HG03521 (cell line): Measurements from ENCODE around the gene LIPN.

Experiments
- ATAC-seq: cut with Tn5 transposase; IDR thresholded peaks from one replicate; pipeline ENCODE4 v1.9.1; 2021; ENCODE audit warnings: mild to moderate bottlenecking, moderate library complexity; ENCODE audit not compliant: unreplicated experiment

The LIPN gene

DNA sequence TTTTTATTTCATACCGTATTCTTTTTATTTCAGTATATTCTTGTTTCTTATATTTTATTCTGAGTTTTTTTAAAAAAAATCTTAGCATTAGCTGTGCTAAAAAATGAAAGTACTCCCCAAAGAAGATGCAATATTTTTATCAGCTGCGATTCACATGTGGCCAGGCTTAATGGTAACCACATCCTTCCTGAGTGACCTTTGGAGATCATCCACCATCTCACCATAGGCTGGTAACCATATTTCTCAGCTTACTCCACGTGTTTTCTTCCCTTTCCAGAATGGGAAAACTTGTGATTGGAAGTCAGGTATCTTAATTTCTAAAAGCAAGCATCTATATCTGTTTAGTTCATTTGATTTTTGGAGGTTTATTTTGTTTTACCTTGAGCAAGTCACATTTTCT is 23.9 kb downstream of the LIPN start:
- no peak for ATAC-seq

DNA sequence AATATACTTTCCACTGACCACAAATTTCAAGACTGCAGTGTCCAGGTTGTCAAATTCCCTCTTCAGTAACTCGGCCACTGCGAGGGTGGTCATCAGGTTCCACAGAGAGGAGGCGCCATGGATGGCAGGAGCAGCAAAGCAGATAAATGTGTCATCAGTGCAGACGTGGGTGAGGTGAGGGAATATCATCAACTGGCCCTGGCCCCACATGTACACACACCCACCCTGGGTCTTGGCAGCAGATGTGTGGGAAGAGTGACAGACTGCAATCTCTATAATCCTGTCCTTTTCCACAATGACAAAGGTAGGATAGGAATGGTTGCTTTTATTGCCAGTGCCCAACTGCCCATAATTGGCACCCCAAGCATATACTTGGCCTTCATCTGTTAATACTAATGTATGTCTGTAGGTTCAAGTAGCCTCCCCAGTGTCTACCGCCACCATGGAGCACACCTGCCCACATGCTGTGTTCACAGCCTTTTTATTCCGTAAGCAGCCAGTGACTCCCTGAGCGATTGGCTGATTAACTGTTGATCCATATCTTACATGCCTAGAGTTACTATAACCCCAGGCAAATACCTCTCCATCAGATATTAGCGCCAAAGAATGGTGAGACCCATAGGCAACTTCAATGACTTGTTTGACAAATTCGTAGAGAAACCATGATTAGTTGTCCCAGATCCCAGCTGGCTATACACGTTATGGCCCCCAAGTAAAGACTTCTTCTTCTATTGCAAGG is 26.4 kb downstream of the LIPN start:
- no peak for ATAC-seq

DNA sequence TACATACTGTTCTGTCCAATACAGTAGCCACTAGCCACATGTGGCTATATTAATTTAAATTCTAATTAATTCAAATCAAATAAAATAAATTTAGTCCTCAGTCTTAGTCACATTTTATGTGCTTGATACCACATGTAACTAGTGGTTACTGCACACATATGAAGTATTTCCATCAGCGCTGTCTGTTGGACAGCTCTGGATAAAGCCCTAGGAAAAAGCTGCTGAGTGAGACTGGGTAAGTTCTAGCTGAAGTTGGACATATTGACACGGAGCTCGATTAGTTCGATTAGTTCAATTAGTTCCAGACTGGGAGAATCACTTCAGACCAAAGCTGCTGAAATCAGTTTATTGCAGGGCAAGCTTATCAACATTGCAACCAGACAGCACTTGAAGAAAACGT is 27.6 kb downstream of the LIPN start:
- ATAC-seq: no peak

DNA sequence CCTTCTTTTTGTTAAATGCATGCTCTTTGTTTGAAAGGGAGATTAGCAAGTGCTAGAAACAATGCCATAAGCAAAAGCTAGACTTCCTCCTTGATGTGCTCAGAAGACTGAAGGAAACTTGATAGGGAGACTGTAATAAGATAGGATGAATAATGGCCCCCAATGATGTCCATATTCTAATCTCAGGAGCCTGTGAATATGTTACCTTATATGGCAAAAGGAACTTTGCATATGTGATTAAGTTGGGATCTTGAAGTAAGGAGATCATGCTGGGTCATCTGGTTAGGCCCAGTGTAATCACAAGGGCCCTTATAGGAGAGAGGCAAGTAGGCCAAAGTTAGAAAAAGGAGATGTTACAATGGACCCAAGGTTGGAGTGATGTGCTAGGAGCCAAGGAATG is 29.1 kb downstream of the LIPN start:
- ATAC-seq: no peak

DNA sequence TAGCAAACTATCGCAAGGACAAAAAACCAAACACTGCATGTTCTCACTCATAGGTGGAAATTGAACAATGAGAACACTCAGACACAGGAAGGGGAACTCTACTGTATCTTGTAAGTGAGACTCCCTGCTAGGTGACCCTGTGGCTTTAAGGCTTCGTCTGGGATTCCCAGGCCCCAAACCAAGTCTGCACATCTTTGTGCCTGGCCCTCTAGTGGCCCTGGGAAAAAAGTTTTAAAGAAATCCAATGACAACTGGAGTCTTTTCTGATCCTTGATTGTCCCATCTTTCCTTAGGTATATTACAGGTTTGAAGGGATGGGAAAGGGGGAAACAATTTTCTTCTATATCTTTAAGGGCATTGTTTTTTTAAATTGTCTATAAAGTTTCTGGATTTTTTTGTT is 32.1 kb downstream of the LIPN start:
- no peak for ATAC-seq

DNA sequence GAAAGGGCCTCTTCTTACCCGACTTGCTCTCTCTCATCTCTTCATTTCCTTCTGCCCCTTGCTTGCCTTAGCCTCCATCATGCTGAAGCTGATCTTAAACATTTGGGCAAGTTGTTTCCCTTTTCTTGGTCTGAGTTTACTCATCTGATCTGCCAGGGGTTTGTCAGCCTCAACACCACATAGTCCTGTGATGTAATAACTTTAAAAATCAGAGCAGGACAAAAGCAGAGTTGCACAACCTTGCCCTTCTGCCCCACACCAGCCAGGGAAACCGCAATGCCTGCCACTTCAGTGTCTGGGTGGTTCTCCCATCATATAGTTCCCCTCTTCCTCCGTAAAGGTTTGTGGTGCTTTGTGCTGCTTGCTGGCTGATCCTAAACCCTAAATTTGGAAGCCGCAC is 32.8 kb downstream of the LIPN start:
- no peak for ATAC-seq

DNA sequence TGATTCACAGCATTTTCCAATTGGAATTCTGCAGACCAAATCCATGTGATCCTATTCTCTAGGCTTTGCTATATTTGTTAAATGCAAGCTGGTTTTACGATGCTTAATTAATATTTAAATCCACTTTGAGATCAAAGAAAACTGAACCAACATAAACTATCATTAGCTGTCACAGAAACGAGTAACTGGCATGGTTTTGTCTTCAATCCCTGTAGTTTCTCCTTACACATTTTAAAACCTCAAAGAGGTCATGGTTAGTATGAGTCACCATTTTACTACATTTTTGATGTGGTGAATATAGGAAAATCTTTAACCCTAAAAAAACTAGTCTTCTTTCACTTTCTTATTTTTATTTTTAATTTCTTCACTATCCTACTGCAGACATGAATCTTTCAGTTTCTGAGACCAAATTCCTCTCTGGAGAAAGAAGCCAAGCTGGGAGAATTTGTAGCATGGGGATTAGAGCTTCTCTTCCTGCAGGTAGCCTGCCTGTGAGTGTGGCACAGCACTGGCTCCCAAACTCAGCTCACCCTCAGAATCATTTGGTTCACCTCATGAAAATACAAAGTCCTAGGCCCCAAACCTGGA is 34.0 kb downstream of the LIPN start:
- ATAC-seq: no peak

DNA sequence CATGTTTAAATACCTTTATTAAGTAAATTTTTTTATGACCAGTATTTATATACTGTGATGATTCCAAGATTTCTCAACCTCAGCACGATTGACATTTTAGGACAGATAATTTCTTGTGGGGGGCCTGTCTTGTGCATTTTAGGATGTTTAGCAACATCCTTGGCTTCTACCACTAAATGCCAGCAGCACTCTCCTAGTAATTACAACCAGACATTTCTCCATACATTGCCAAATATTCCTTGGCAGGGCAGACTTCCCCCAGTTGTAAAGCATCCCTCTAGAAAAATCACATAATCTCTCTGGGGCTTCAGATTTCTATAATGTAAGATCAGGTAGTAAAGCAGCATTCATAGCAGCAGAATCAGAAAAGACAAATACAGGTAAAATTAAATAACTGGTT is 34.9 kb downstream of the LIPN start:
- ATAC-seq: no peak

DNA sequence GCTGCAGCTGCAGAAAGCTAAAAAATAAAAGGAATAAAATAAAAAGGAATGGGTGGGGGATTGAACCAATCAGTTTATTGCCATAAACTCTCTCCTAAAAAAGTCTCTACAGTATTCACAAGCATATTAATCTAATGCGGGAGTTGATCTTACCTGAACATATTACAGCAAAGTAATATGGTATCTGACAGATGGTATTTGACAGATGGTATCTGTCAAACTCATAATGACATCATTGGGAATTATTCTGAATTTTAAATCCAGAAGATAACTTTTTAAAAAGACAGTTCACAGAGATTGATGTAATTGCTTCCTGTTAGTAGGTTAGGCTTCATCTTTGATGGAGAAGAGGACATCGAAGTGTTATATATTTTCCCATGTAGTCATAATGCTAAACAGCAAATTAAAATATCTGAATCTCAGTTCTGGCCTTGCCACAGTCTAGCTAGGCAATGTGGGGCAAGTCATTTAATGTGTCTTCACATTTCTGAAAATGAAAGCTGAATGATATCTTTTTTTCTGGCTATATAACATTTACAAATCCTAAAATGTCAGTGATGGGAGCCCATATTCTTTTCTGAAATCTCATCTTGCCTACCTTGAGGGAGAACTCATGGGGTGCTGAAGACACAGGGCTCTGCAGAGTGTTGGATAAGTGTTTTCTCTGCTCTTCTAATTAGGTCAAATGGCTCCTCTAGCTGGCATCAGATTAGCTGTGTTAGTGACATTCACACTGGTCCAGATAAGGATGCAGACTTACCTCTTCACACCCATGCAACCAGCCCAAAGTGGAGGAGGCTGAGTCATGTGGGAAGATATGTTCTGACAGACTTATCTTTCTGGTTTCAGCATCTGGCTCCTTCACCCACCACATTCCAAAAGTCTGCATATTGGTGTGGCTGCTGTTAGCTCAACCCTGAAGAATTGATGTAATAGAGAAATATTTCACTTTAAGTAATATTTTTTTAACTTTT is 40.6 kb downstream of the LIPN start:
- ATAC-seq: no peak

DNA sequence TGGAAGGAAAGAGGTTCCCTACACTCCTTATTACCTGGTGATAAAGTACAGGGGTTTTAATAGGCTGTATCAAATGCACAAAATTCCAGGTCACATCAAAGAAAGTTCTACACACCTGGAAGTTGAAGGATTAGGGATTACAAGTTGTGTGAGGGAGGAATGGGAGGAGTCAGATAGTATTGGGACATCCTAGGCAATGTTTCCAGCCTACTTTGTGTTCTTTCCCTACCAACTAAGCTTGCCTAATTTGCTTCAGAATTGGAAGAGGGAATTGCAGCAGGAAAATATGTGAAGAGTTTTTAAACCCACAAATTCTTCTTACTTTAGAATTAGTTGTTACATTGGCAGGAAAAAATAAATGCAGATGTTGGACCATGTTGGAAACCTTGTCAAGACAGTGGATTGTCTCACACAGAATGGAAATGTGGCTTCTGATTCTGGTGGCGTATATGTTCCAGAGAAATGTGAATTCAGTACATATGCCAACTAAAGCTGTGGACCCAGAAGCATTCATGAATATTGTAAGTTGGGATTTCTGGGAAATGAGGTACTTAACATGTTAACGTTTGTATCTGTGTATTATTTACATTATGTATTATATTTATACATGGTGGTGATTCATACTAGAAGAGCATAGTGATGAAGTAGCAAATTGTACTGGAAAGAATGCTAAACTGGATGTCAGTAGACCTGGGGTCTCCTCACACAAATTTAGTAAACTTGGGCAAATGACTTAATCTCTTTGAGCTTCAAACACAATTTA is 42.9 kb downstream of the LIPN start, which contains the start of gene LIPM:
Gene LIPM, plus strand, starts transcription at position 208 of the 763 bp plus-strand sequence. Its CDS starts 167 bp downstream, at position 375.
- ATAC-seq: no peak

DNA sequence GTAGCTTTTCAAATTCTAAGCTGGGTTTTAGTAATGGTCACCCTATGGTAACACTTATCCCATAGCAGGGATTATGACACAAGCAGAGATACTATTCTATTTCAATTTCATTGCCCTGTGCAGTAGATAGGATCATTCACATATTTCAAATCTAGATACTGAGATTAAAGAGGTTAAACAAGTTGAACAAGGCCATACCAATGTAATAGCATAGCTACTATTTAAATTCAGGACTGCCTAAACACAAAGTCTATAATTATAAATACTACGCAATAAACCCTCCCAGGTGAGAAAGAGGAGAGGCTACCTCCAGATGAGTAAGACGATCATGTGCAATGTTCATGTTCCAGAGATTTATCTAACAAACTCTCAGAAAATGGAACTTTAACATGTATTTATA is 43.8 kb downstream of the LIPN start:
- no peak for ATAC-seq

DNA sequence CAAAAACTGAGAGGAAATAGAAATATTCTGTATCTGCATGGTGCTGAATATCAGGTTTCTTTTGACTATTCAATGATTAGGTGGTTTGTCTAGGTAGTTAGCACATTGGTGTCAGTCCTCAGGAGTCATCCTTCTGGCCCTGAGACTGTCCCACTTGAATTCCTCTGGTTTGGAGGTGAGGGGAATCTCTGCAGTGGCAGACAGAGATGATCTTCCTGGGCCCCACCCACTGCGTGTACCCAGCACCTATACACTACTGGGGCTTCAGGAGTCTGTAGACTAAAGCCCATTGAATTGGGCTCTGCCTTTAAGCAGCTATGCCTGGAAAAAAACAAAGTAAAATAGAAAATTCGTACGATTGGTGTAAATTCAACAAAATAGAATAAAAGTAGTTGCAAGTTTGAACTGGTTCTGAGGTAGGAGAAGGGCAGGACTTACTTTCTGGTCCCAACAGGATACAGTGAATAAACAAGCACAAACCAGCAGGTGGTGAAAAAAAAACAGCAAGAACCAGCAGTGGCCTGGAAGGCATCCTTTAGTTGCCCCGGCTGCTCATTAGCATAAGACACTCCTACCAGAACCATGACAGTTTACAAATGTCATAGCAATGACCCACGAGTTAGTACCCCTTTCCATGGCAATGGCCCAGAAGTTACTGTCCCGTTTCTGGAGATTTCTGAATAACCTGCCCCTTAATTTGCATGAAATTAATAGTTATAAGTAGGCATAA is 44.4 kb downstream of the LIPN start:
- ATAC-seq: no peak

DNA sequence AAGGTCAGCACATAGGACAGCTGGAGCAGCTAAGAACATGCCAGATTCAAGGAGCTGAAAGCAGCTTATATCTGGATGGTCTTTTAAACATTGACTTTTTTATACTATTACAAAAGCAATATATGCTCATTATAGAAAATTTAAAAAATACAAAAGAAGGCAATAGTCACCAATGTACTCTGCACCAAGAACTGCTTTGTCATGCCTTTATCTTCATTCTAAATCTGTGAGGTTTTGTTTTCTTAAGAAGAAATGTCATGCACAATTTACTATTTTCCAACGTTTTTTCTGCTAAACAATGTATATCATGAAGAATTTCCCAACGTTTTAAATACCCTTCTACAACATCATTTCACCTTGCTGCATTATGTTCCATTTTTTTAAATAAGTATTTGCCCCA is 45.5 kb downstream of the LIPN start:
- no peak for ATAC-seq

DNA sequence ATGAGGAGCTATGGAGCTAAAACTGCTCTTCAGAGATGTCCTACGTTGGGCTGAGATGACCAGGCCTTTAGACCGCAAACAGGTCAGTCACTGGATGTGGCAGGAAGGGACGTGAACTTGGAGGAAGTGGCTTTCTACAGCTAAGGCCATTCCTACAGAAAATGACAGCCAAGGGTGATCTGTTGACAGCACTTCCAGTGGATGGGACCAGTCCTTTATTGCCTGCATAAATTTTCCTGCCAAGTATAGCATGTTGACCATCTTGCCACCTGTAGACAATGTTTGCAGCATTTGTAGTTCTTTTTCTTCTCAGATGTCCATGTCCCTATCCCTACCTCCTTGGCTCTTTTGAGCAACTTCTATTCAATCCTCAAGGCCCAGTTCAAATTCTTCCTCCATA is 46.1 kb downstream of the LIPN start:
- ATAC-seq: no peak

DNA sequence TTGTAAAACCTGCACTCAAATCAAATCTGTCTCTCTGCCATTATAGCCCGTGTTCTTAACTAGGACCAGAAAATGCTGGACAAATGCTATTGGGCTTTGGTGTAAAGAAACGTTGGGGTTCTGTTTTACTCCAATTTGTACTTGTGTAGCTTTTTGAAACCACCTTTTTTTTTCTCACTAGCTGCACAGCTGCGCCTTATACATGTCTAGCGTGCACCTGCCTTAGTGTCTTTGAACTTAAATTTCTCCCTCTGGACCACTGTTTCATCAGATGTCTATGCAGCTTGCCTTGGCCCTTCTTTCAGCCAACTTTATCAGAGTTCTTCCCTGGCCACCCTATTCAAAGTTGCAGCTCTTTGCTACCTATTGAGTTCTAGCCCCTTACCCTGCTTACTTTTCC is 49.8 kb downstream of the LIPN start:
- no peak for ATAC-seq

DNA sequence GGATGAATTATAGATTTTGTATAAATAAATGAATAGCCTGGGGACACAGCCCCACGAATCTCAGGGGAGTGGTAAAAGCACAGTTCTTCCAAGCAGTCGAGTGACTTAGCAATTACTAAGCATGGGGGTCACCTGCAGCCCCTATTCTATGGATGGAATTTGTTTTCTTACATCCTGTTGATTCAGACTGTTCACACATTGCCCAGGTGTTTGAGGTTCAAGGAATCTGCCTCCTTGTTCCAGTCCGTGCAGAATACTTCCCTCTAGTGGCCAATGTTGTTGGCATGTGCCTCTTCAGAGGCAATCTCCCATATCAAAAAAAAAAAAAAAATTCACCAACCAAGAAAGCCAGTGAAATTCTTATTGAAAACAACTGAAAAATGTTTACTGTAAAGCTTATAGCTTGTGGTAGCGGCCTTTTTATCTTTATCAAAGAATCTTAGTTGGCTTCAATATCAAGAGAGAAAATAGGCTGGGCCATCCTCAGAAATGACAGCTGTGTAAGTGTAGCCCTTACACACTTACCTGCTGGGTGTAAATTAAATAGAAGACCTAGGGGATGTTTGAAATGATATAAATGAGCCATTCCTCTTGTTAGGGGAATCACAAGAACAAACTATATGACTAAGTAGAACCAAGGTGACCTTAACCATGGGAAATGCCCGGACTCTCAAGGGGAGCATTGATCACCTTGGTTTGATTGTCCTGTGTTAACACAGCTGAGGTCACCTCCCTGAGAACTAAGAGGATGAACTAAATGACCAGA is 50.6 kb downstream of the LIPN start:
- no peak for ATAC-seq

DNA sequence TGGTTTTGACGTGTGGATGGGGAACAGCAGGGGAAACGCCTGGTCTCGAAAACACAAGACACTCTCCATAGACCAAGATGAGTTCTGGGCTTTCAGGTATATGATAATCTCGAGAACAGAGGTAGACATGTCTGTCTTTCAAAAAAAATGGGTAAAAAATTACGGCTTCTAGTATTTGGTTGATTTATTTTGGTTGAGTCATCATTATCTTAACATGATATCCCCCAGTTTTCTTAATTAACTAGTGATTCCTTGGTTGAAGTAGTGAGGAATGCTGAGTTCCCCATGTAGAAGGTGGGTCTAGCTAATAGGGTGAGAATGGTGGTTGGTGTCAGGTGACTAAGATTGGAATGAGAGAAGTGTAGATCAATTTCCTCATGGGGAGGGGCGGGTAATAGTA is 53.4 kb downstream of the LIPN start:
- ATAC-seq: no peak

DNA sequence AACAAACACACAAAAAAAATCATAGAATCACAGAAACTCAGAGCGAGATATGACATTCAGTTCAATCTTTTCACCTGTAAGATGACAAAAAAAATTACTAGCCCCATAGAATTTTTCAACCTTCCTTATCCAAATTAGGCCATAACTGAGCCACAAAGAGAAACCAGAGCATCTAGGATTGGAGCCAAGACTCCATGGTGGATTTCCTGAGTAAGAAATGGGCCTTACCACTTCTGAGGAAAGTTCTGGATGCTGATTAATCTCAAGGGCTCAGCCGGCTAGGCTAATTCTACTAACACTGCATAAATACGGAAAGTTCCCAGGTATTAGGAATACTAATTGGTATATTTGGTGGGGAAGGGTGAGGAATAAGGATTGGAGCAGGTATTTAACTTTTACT is 59.5 kb downstream of the LIPN start:
- no peak for ATAC-seq

DNA sequence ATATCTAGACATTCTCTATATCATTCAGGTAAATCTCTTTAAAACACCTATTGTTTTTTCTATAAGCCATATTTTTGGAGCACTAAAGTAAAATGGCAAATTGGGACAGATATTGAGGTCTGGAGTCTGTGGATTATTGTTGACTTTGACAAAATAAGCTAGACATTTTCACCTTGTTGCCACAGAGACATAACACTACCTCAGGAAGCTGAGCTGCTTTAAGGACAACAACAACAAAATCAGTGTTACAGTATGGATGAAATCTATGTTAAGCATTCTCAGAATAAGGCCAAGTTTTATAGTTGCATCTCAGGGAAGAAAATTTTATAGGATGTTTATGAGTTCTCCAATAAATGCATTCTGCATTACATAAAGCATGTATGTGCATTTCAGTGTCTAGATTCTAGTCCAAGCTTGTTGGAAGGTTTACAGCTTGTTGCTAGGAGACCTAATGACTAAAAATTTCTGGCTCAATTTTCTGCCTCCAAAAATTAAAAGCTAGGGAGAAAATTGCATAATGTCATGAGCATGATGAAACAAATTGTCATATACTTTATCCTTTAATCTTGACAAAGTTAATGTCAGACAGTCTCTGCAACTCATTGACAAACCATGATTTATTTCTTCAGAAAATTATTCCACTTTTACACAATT is 61.1 kb downstream of the LIPN start:
- ATAC-seq: no peak
